Skin of body (tissue), 2 donors: ENCODE results near the gene SLC25A24. TPM values are rescaled to one million over a fixed set of nuclear protein-coding genes. Genes with fewer than 3 reads are reported as not detected.

Experiments used
- DNase-seq: peaks from one replicate; lab custom pipeline; 2025; lab: John Stamatoyannopoulos, UW
- total RNA-seq: library from RNA; depleted of rRNA; stranded (reverse); fragments of >200 nt; gene quantifications from one replicate; pipeline ENCODE4 v1.2.3, GENCODE V29; 2014

Gene SLC25A24
- total RNA-seq, 1 donor from 2014 or later, result 40.4 TPM

DNA sequence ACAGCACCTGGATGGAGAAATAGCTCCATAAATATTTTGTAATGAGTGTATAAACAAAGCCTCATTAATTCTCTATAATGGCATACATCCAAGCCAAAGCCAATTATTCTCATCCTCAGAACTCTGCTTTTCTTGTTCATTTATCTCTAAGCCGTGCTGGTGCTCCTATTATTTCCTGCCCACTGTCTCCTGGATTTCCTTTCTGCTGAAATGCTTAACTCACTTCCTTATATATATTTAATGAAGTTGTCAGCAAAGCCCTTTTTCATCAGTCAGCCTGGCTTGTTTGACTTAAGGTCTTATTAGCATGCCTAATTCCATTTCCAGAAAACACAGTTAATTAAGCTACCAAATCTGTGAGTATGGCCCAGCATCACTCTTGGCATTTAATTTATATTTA lies 93.4 kb downstream of the SLC25A24 start:
- DNase-seq, result no peak

DNA sequence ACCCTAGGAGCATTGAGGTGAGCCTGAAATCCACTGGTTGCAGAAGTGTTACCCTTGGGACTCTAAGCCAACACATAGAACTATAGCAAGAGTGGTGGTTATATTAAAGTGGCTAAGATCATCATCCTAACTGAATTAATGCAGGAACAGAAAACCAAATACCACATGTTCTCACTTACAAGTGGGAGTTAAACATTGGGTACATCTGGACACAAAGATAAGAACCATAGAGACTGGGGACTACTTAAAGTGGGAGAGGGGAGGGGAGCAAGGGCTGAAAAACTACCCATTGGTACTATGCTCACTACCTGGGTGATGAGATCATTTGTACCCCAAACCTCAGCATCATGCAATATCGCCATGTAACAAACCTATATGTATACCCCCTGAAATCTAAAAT lies 100.0 kb downstream of the SLC25A24 start:
- no peak for DNase-seq

DNA sequence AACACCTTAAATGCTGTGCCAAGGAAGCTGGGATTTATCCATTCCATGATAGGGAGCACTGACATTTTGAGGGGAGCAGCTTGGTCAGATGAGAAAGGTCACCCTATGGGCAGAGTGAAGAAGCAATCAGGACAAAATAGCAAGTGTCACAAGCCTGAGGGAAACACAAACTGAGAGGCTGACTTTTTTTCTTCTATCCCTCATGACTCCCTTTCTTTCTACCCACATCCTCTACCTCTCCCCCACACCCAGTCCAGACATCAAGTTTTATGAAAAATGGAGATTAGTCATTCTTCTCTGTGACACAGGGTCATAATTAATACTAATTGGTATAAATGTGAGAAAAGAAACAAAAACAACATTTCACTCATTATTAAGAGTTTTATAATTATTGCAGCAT lies 103.1 kb downstream of the SLC25A24 start:
- DNase-seq, result no peak

DNA sequence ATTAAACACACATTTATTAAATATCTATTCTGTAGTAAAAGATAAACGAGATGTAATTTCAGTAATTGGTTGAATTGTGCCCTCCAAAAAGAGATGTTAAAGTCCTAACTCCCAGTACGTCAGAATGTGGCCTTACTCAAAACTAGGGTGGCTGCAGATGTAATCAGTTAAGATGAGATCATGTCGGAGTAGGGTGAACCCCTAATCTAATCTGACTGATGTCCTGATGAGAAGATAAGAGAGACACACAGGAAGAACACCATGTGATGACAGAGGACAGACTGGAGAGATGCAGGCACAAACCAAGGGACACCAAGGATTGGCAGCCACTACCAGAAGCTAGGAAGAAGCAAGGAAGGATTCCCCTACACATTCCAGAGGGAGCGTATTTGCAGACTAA lies 104.1 kb downstream of the SLC25A24 start:
- DNase-seq, result no peak

DNA sequence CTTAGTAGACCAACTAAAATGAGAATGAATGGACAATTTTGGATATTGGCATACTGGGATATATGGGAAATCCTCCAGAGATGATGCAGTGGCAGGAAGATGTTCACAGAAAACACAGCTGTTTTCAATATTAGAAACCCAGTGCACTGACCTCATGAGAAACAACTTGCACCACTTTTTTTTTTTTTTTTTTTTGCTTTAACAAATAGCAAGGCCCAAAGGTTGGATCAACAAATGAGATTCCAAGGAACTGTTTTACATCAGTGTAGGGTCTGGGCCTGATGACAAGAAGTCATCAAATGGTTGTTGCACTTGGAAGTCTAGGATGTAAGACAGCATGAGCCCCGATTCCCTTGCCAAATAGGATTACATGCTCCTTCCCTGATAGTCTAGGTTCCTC lies 110.7 kb downstream of the SLC25A24 start:
- no peak for DNase-seq

DNA sequence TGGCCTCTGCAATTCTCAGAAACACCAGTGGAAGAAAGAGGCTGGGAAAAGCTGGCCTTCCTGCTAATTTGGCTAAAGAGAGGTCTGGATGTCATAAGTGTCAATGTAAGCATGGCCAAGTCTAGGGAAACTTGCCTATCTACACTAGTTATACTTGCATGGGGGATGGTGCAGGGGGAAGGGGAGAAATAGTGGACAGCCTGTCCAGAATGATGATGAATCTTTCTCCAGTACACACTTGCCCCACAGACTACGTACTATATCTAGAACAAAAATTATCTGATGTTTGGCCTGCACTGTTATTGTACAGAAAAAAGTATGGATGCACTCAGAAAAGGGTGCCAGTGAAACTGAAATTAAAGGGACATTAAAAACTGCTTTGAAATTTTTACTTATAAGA lies 114.5 kb downstream of the SLC25A24 start:
- no peak for DNase-seq

DNA sequence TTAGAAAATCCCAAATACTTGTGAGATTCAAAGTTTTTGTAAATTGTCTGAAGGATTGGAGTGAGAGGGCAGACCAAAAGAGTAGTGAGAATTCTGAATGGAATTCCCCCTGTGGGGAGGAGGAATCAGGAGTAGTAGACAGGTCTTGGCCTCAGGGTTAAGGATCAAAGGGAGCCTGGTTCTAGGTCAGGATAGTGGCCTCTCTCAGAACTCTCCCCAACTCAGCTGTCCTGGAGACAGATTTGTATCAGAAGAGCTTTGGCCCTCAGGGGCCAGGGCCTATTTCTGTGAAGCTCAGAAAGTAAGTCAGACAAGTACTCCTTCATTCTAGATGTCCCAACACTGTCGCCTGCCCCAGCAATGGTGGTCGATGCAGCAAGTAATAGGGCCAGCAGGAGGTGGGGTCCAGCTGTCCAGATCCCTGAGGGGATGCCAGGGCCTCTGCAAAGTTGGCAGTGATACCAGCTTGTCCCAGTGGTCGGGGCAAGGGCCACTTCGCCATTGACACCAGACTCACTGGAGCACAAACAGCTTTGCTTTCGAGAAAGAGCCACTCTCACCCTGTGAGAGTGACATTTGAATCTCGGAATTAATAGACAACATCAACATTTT lies 115.2 kb downstream of the SLC25A24 start:
- no peak for DNase-seq

Other genes starting within 250 kb of the SLC25A24 start
- 39.3 TPM for gene VAV3, start 235.2 kb downstream of the SLC25A24 start, total RNA-seq
- gene NBPF4, start 43.7 kb upstream of the SLC25A24 start, total RNA-seq, result not detected
- gene NBPF6, start 250.0 kb upstream of the SLC25A24 start, total RNA-seq, result not detected